Measurements from ENCODE around the gene GALNT2. TPM values are rescaled to one million over a fixed set of nuclear protein-coding genes. Genes with fewer than 3 reads are reported as not detected.

GALNT2 gene
- total and polyA plus RNA-seq, 2 donors (not counting 1 experiment from before 2014, with no cell fraction given) = 19.0 to 184 TPM

DNA sequence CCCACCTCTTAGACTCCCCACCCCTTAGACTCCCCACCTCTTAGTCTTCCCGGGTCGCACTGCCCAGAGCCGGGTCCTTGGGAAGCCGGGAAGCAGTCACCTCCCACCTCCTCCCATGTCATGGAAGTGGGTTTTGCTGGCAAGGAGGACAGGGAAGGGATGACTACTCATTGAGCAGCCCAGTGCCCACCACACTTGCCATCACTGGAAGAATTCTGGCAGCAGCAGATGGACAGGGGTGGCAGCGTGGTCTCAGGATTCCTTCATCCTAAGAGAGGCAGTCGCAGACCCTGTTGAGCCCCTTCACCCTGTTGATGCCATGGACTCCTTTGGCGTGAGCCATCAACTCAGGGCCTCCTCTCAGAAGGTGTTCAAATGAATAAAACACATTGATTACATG is 218.3 kb downstream of the GALNT2 start:
- DNase-seq = no peak
- no peaks in the 10 kb centered on the region for H3K79me2 ChIP-seq (ENCODE audit: control insufficient read depth, insufficient read depth, low read length)
- H3K4me3 Mint-ChIP-seq = no peak overlapping the region
- peaks cover 43 to 46% of the 10 kb centered on the region in 2 donors for H3K4me1 ChIP-seq (ENCODE audit: control insufficient read depth in 2 of 2, insufficient read depth in 2 of 2, low read length in 2 of 2)
- H3K27ac Mint-ChIP-seq = no peak overlapping the region
- ChIA-PET CTCF (no interaction called here), POLR2A (no interaction called here)
- intact Hi-C loops (cut with micrococcal nuclease) = no loop called here
- no CpG with 5 or more reads among the region's 7 CpGs for WGBS (ENCODE audit: insufficient coverage)
- H3K27ac ChIP-seq (ENCODE audit: low read length in 2 of 2) = no peak overlapping the region
- no peak overlapping the region for H2AFZ ChIP-seq (ENCODE audit: insufficient read depth, low read depth, low read length, poor library complexity, severe bottlenecking)
- no peak overlapping the region for H3K4me2 ChIP-seq (replicated peaks; ENCODE audit: low read depth, low read length, poor library complexity, severe bottlenecking)
- H3K36me3 ChIP-seq (replicated peaks in 1 of 2; ENCODE audit: control extremely low read depth in 1 of 2, control insufficient read depth in 1 of 2, extremely low read depth in 1 of 2, insufficient read depth in 2 of 2, low read length in 1 of 2) = no peaks in the 10 kb centered on the region
- peaks cover 0 to 4% (median 0%) of the 10 kb centered on the region in 3 donors for H3K9me3 ChIP-seq (ENCODE audit: control extremely low read depth in 1 of 3, control insufficient read depth in 2 of 3, insufficient read depth in 1 of 3, low read length in 2 of 3)
- H4K20me1 ChIP-seq (ENCODE audit: control insufficient read depth, insufficient read depth, low read length, poor library complexity, severe bottlenecking) = no peaks in the 10 kb centered on the region
- no peaks in the 10 kb centered on the region for H3K27me3 Mint-ChIP-seq
- H3K4me1 Mint-ChIP-seq = peaks cover 67% of the 10 kb centered on the region
- H3K9me3 Mint-ChIP-seq (ENCODE audit: insufficient read depth) = no peaks in the 10 kb centered on the region
- no peak overlapping the region for H3K9ac ChIP-seq (ENCODE audit: low read length)
- no peaks in the 10 kb centered on the region for H3K27me3 ChIP-seq (replicated peaks in 1 of 4; ENCODE audit: control extremely low read depth in 1 of 4, control insufficient read depth in 3 of 4, insufficient read depth in 4 of 4, low read length in 3 of 4)
- H3K4me3 ChIP-seq (ENCODE audit: control extremely low read depth in 1 of 5, extremely low read depth in 1 of 5, insufficient read depth in 1 of 5, low read depth in 2 of 5, low read length in 4 of 5) = no peak overlapping the region
- no peak for ATAC-seq (ENCODE audit: low read depth)
- TF ChIP-seq EZH2 (IDR thresholded peaks at IDR 0.05; ENCODE audit: borderline replicate concordance, insufficient read depth, low read depth, low read length, poor library complexity, severe bottlenecking) = no peak
- TF ChIP-seq, protein P1, sequence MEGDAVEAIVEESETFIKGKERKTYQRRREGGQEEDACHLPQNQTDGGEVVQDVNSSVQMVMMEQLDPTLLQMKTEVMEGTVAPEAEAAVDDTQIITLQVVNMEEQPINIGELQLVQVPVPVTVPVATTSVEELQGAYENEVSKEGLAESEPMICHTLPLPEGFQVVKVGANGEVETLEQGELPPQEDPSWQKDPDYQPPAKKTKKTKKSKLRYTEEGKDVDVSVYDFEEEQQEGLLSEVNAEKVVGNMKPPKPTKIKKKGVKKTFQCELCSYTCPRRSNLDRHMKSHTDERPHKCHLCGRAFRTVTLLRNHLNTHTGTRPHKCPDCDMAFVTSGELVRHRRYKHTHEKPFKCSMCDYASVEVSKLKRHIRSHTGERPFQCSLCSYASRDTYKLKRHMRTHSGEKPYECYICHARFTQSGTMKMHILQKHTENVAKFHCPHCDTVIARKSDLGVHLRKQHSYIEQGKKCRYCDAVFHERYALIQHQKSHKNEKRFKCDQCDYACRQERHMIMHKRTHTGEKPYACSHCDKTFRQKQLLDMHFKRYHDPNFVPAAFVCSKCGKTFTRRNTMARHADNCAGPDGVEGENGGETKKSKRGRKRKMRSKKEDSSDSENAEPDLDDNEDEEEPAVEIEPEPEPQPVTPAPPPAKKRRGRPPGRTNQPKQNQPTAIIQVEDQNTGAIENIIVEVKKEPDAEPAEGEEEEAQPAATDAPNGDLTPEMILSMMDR (IDR thresholded peaks at IDR 0.05) = no peak

DNA sequence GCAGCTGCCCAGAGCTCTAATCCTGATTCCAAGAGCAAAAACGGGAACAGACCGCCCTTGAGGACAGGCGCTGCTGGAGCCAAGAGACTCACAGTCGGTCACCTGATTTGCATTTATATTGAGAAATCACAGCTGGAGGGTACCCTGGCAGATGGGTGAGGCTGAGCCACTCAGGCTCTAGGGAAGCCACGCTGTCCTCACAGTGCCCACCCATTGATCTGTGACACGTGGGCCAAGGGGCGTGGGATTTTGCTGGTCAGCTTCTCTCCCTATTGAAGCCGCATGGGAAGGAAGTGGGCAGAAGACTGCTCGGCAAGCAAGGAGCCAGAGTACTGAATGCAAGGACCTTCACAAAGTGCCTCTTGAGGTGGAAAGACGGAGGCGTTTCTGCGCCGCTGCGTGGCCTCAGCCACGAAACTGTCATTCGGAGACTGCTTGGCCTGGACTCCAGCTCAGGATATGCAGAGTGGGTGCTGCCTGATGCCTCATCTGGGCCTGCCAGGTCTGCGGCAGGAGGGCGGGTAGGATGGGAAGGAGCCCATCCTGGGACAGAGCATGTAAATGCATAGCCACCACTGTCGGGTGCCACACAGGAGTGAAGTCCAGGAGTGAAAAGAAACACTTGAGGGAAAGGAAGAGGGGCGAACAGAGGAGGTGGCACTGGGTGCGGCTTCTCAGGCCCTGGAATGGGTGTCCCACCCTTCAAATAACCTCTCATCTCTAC is 219.3 kb downstream of the GALNT2 start:
- CTCF ChIA-PET = interaction anchor here (0.9 kb wide), 1 partner anchor 13 kb away, joined by 3 read pairs; no protein-coding TSS in a partner anchor
- Mint-ChIP-seq H3K4me1 (peaks cover 64% of the 10 kb centered on the region), H3K4me3 (no peak overlapping the region)

More for the DNA sequence above, 219.3 kb downstream of the GALNT2 start:
- TF ChIP-seq, protein P1 (IDR thresholded peaks at IDR 0.05) = no peak
- TF ChIP-seq EZH2 (IDR thresholded peaks at IDR 0.05; ENCODE audit: borderline replicate concordance, insufficient read depth, low read depth, low read length, poor library complexity, severe bottlenecking) = no peak
- WGBS (ENCODE audit: insufficient coverage) = 89% methylated on average over 19 of the region's 21 CpGs
- H4K20me1 ChIP-seq (ENCODE audit: control insufficient read depth, insufficient read depth, low read length, poor library complexity, severe bottlenecking) = no peaks in the 10 kb centered on the region
- no peak overlapping the region for H3K4me2 ChIP-seq (replicated peaks; ENCODE audit: low read depth, low read length, poor library complexity, severe bottlenecking)
- H3K9me3 Mint-ChIP-seq (ENCODE audit: insufficient read depth) = no peaks in the 10 kb centered on the region
- H3K9ac ChIP-seq (ENCODE audit: low read length) = no peak overlapping the region
- intact Hi-C loops (cut with micrococcal nuclease) = no loop called here
- DNase-seq (no peak), ATAC-seq (ENCODE audit: low read depth) (no peak)
- H3K4me3 ChIP-seq (ENCODE audit: control extremely low read depth in 1 of 5, extremely low read depth in 1 of 5, insufficient read depth in 1 of 5, low read depth in 2 of 5, low read length in 4 of 5) = no peak overlapping the region
- H3K27ac ChIP-seq (ENCODE audit: low read length in 2 of 2) = no peak overlapping the region
- peaks cover 40 to 45% of the 10 kb centered on the region in 2 donors for H3K4me1 ChIP-seq (ENCODE audit: control insufficient read depth in 2 of 2, insufficient read depth in 2 of 2, low read length in 2 of 2)
- no peak overlapping the region for H2AFZ ChIP-seq (ENCODE audit: insufficient read depth, low read depth, low read length, poor library complexity, severe bottlenecking)
- H3K27me3 ChIP-seq (replicated peaks in 1 of 4; ENCODE audit: control extremely low read depth in 1 of 4, control insufficient read depth in 3 of 4, insufficient read depth in 4 of 4, low read length in 3 of 4) = no peaks in the 10 kb centered on the region
- peaks cover 0 to 7% (median 0%) of the 10 kb centered on the region in 3 donors for H3K9me3 ChIP-seq (ENCODE audit: control extremely low read depth in 1 of 3, control insufficient read depth in 2 of 3, insufficient read depth in 1 of 3, low read length in 2 of 3)
- no peaks in the 10 kb centered on the region for H3K79me2 ChIP-seq (ENCODE audit: control insufficient read depth, insufficient read depth, low read length)
- no peaks in the 10 kb centered on the region for H3K36me3 ChIP-seq (replicated peaks in 1 of 2; ENCODE audit: control extremely low read depth in 1 of 2, control insufficient read depth in 1 of 2, extremely low read depth in 1 of 2, insufficient read depth in 2 of 2, low read length in 1 of 2)
- POLR2A ChIA-PET = no interaction called here
- H3K27me3 Mint-ChIP-seq = no peaks in the 10 kb centered on the region
- peak overlapping the region; percentile 15 for H3K27ac Mint-ChIP-seq
